ENCODE data around the gene EIF4B. TPM values are rescaled to one million over a fixed set of nuclear protein-coding genes. Genes with fewer than 3 reads are reported as not detected.
"Not testable (repeated sequence)": the region's sequence is repeated elsewhere in the genome, so short reads cannot be mapped to it uniquely, and the experiment has no call there.

Gene EIF4B
- total RNA-seq, 1 experiment from 2014 or later = 559 TPM

GRCh38 chr12:52992699-52993557, 13.3 kb upstream of the EIF4B start:
- DNase-seq (ENCODE audit: low spot score) = peak; percentile 41

- DNase-seq (ENCODE audit: low spot score) = no peak
These were observed 12.7 kb upstream of the EIF4B start for GRCh38 chr12:52993558-52993869.

- DNase-seq (ENCODE audit: low spot score) = no peak
These were observed 2.1 kb upstream of the EIF4B start for GRCh38 chr12:53004178-53004577.

- no peak for DNase-seq (ENCODE audit: low spot score)
These were observed 1.7 kb upstream of the EIF4B start for GRCh38 chr12:53004582-53004981.

GRCh38 chr12:53005215-53005985, 856 bp upstream of the EIF4B start:
- no peak for DNase-seq (ENCODE audit: low spot score)

GRCh38 chr12:53006810-53007309, 604 bp downstream of the EIF4B start:
- peak; percentile 68 for DNase-seq (ENCODE audit: low spot score)

- DNase-seq (ENCODE audit: low spot score) = no peak
These were observed 1.1 kb downstream of the EIF4B start for GRCh38 chr12:53007343-53007742.

- not testable (repeated sequence) for DNase-seq (ENCODE audit: low spot score)
These were observed 2.5 kb downstream of the EIF4B start for GRCh38 chr12:53008760-53009159.

GRCh38 chr12:53010955-53011354, 4.7 kb downstream of the EIF4B start:
- no peak for DNase-seq (ENCODE audit: low spot score)

GRCh38 chr12:53011889-53012288, 5.6 kb downstream of the EIF4B start:
- no peak for DNase-seq (ENCODE audit: low spot score)

- no peak for DNase-seq (ENCODE audit: low spot score)
These were observed 6.7 kb downstream of the EIF4B start for GRCh38 chr12:53012928-53013327.

GRCh38 chr12:53014709-53015108, 8.5 kb downstream of the EIF4B start:
- DNase-seq (ENCODE audit: low spot score) = no peak

GRCh38 chr12:53025250-53025649, 19.0 kb downstream of the EIF4B start:
- DNase-seq (ENCODE audit: low spot score) = no peak

- DNase-seq (ENCODE audit: low spot score) = not testable (repeated sequence)
These were observed 20.8 kb downstream of the EIF4B start for GRCh38 chr12:53027014-53027413.

GRCh38 chr12:53031616-53032015, 25.4 kb downstream of the EIF4B start:
- no peak for DNase-seq (ENCODE audit: low spot score)

- DNase-seq (ENCODE audit: low spot score) = not testable (repeated sequence)
These were observed 27.6 kb downstream of the EIF4B start for GRCh38 chr12:53033832-53034231.

- no peak for DNase-seq (ENCODE audit: low spot score)
These were observed 28.2 kb downstream of the EIF4B start for GRCh38 chr12:53034459-53034858.

- no peak for DNase-seq (ENCODE audit: low spot score)
These were observed 30.5 kb downstream of the EIF4B start for GRCh38 chr12:53036802-53037201.

GRCh38 chr12:53039851-53040250, 33.6 kb downstream of the EIF4B start:
- no peak for DNase-seq (ENCODE audit: low spot score)

- no peak for DNase-seq (ENCODE audit: low spot score)
These were observed 36.6 kb downstream of the EIF4B start for GRCh38 chr12:53042607-53043454.

GRCh38 chr12:53044052-53044581, 37.9 kb downstream of the EIF4B start:
- no peak for DNase-seq (ENCODE audit: low spot score)
